ENCODE results near the gene PPP1R15B. TPM values are rescaled to one million over a fixed set of nuclear protein-coding genes. Genes with fewer than 3 reads are reported as not detected.
A peak's percentile ranks its signal among the peaks of the same experiment; 100 is the strongest.

Gene PPP1R15B
- total RNA-seq, 1 experiment from 2014 or later = 22.6 TPM

DNA sequence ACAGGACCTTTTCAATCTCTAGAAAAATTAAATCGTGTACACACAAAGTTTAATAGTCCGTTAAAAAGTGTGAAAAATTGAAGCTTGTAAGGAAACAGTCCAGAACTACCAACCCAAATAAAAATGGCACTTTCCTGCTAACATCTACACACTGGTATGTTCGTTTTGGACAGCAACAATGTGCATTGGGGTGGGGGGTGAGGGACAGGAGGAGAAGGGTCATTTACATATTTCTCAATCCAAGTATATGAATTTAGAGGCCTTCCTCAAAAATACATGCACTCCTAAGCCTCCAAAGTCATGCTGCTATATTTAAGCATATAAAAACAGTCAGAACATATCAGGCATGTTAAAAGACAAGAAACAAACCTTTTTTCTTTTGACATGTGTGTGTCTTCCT is 2.5 kb downstream of the PPP1R15B start:
- DNase-seq (ENCODE audit: low read depth) = no peak
- in situ Hi-C loops (cut with HindIII; ENCODE audit: low pct_unique_long_range_greater_than_20kb, low sequenced_read_pairs) = no loop called here

DNA sequence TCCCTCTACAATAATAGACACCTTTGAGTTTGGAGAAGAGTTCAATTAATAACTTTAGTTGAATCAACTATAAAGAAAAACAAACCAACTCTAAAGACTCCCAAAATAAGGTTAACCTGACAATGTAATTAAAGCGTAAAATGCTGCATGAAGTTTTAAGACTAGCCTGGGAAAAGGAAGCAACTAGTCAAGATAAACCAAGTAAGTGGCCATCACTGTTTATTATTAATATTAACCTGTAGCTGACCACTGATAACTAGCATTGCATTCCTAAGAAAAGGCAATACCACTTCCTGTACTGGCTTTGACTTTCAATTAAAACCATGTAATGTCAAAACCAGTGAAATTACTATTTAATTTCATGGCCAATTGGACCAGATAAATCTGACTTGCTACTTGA is 3.0 kb downstream of the PPP1R15B start:
- in situ Hi-C loops (cut with HindIII; ENCODE audit: low pct_unique_long_range_greater_than_20kb, low sequenced_read_pairs) = no loop called here
- no peak for DNase-seq (ENCODE audit: low read depth)

DNA sequence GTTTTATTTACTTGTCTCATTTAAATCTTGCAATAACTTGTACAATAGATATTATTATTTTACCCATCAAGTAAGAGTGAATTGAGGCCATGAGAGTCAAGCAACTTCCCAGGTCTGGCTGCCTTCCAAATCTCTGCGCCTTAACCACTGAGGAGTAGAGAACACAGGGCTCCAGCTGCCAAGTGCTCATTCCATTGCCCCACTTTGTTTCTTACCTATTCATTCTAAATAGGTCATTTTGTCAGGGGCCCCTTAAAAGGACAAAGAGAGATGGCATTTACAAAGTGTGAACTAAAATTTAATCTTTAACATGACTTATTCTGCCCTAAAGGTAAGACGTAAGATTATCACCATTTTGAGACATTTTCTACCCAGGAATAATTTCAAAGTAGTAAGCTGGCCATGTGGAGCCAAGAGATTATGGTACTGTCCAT is 3.5 kb downstream of the PPP1R15B start:
- in situ Hi-C loops (cut with HindIII; ENCODE audit: low pct_unique_long_range_greater_than_20kb, low sequenced_read_pairs) = no loop called here

DNA sequence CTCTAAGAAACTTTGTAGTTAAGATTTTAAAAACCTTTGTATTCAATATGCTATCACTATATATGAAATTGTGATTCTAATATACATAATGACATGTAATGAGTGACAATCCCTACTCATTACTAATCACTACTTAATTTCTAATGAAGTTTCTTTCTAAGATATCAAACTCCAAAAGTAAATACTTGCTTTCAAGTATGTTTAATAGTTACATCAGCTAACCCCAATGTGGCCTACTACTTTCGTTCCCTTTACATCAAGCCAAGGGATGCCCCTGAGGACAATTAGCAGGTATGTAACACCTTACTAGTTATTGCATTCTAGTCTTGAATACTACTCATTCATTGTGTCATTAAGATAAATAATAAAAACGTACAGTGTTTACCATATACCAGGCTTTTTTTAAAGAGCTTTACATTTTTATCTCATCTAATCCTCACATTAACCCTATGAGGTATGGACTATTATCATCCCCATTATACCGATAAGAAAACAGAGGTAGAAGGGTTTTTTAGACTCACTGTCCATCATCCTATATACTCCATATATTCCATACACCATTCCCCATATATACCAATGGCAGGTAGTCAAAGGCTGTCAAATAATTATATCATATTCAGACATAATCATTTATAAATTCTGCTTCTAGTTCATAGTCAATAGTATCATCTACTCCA is 4.2 kb downstream of the PPP1R15B start:
- in situ Hi-C loops (cut with HindIII; ENCODE audit: low pct_unique_long_range_greater_than_20kb, low sequenced_read_pairs) = no loop called here
- DNase-seq (ENCODE audit: low read depth) = no peak

More for the DNA sequence above, 3.5 kb downstream of the PPP1R15B start:
- DNase-seq (ENCODE audit: low read depth) = no peak

DNA sequence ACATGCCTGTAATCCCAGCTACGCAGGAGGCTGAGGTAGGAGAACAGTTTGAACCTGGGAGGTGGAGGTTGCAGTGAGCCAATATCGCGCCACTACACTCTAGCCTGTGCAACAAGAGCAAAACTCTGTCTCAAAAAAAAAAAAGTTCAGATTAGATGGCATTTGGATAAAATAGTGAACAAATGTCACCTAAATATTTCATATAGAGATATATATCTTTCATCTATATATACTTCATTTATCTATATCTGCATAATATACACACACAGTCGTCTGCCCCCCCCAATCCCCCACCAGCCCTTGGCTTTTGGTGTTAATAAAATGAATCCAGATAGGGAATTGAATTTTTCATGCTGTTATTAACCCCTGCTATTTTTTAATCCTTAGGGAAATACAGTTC is 5.0 kb downstream of the PPP1R15B start:
- DNase-seq (ENCODE audit: low read depth) = no peak
- in situ Hi-C loops (cut with HindIII; ENCODE audit: low pct_unique_long_range_greater_than_20kb, low sequenced_read_pairs) = no loop called here

DNA sequence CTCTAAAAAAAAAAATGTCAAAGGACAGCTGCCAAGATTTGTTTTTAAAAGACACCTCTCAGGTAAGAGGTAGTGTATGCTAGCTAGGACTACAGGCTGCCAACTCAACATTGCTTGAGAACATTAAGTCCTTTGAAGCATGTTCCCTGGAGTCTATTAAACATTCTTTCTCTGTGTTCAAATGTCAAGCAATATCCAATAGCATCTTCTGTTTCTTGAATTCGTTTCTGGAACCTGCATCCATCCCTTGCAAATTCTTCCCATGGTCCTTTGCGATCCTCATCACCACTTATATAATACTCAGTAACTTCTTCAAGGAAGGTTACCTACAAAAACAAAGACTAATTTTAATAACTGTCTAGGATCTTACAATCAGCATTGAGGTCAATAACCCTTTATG is 5.6 kb downstream of the PPP1R15B start:
- DNase-seq (ENCODE audit: low read depth) = no peak
- in situ Hi-C loops (cut with HindIII; ENCODE audit: low pct_unique_long_range_greater_than_20kb, low sequenced_read_pairs) = no loop called here

DNA sequence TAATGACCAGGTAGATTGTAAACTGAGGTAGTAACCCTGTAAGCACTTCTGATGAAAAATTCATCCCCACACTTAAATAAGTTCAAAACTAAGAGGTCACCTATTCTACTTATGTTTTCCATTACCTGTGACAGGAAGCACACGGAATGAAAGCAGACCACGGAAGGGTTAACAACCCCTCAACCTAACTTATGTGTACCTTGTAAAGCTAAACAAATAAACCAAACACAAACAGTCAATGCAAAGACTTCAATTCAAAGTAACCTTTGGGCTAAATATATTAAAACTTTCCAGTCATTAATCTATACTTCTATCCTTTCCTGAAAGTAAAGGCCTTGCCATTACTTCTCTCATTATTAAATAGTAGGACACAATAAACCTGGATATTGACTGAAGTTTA is 7.0 kb downstream of the PPP1R15B start:
- in situ Hi-C loops (cut with HindIII; ENCODE audit: low pct_unique_long_range_greater_than_20kb, low sequenced_read_pairs) = no loop called here
- no peak for DNase-seq (ENCODE audit: low read depth)

DNA sequence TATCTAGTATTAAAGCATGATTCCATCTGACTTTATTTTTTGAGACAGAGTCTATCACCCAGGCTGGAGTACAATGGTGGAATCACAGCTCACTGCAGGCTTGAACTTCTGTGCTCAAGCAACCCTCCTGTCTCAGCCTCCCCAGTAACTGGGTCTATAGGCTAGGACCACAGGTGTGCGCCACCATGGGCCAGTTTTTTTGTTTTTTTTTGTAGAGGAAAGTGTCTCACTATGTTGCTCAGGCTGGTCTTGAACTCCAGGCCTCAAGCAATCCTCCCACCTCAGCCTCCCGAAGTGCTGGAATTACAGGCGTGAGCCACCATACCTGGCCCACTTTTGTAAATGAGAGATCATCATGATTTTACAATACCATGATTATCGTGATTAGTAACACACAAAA is 9.2 kb downstream of the PPP1R15B start:
- in situ Hi-C loops (cut with HindIII; ENCODE audit: low pct_unique_long_range_greater_than_20kb, low sequenced_read_pairs) = no loop called here
- no peak for DNase-seq (ENCODE audit: low read depth)

DNA sequence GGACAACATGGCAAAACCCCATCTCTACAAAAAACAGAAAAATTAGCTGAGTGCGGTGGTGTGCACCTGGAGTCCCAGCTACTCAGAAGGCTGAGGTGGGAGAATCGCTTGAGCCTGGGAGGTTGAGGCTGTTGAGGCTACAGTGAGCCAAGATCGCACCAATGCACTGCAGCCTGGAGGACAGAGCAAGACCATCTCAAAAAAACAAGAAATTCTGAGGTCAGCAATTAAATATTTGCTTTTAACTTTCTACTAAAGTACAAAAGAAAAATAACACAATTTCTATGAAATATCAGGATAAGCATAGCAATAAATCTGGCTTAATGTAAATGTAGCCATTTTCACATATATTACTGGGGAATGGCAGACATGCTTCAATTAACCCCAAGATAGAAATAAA is 9.9 kb downstream of the PPP1R15B start:
- in situ Hi-C loops (cut with HindIII; ENCODE audit: low pct_unique_long_range_greater_than_20kb, low sequenced_read_pairs) = no loop called here

DNA sequence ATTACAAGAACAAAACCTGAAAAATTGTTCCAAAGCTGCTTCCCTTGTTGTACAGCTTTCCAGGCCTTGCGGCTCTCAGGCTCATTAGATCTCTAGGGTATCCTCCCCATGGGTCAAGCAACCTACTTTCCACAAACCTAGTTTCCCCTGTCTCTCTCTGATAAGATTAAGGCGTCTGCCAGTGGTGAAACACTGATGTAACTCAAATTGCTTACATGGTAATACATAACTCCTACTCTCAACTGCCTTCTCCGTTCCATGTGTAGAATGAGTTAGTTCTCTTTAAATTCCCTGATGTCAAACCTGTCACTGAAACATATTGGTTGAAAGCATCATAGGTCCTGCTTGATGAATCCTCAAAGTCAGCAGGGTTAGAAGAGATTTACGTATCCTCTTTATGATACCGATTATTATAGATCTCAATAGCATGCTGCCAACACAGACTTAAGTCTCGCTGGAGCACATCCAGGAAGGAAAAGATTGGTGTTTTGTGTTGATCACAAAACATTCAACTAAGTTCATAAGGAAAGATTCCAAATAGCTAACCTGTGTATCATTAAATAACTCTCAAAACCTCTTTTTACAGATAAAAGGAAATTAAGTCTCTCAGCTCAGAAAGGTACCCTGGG is 10.6 kb downstream of the PPP1R15B start:
- DNase-seq (ENCODE audit: low read depth) = no peak
- in situ Hi-C loops (cut with HindIII; ENCODE audit: low pct_unique_long_range_greater_than_20kb, low sequenced_read_pairs) = no loop called here

More for the DNA sequence above, 9.9 kb downstream of the PPP1R15B start:
- no peak for DNase-seq (ENCODE audit: low read depth)

DNA sequence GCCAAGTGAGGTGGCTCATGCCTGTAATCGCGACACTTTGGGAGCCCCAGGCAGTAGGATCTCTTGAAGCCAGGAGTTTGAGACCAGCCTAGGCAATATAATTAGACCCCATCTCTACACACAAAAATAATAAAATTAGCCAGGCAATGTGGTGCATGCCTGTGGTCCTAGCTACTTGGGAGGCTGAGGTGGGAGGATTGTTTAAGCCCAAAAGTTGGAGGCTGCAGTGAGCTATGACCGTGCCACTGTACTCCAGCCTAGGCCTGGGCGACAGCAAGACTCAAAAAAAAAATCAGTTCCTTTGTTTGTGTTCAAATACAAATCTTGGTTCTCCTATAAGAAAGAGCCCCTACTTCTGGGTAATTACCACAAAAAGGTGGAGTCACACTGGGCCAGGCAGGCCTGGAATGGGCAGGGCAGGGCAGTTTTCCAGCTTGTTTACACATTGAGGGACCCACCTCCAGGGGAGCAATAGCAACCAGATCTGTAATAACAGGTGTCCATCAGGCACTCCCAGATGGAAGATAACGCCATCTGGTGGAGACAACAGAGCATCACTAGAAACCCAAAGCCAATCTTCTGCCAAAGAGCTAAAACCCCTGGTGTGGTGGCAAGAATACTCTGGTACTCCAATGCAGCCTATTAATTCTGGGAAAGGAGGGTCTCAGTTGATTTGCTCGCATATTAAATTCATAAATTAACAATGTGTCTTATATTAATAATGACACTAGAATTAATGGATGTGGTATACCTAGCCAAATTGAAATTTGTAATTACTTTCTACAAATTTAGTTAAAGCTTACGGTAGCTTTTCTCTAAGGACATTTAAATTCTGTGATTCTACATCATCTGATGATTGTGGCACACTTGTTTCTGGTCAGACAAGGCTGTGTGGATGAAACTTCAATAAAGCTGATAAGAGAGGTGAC is 13.2 kb downstream of the PPP1R15B start:
- peak; percentile 78 for DNase-seq (ENCODE audit: low read depth)
- in situ Hi-C loops (cut with HindIII; ENCODE audit: low pct_unique_long_range_greater_than_20kb, low sequenced_read_pairs) = no loop called here

DNA sequence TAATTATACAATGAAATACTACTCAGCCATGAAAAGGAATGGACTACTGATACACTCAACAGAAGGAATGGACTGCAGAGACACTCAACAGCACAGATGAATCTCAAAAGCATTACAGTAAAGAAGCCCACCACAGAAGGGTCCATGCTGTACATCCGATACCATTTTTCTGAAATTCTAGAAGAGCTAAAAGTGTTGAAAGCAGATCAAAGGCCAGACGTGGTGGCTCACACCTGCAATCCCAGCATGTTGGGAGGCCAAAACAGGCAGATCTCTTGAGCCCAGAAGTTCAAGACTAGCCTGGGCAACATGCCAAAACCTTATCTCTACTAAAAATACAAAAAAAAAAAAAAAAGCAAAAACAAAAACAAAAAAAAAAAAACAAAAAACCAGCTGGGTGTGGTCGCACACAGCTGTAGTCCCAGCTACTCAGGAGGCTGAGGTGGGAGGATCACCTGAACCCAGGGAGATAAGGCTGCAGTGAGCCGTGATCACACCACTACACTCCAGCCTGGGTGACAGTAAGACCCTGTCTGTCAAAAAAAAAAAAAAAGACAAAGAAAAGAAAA is 15.5 kb downstream of the PPP1R15B start:
- in situ Hi-C loops (cut with HindIII; ENCODE audit: low pct_unique_long_range_greater_than_20kb, low sequenced_read_pairs) = no loop called here
- no peak for DNase-seq (ENCODE audit: low read depth)

DNA sequence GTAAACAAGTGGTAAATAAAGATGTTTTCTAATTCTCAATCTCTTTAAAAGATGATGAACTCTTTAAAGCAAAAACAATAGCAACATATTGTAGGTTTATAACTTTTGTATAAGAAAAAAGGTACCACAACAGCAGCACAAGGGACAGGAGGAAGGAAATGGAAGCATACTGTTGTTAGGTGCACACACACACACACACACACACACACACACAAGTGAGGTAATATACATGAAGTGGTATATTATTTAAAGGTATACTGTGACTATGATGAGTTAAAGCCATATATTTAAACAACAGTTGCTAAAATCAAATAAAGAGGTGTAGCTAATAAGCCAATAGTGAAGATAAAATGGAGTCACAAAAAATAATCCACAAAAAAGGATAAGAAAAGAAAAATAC is 20.0 kb downstream of the PPP1R15B start:
- DNase-seq (ENCODE audit: low read depth) = no peak
- in situ Hi-C loops (cut with HindIII; ENCODE audit: low pct_unique_long_range_greater_than_20kb, low sequenced_read_pairs) = no loop called here

DNA sequence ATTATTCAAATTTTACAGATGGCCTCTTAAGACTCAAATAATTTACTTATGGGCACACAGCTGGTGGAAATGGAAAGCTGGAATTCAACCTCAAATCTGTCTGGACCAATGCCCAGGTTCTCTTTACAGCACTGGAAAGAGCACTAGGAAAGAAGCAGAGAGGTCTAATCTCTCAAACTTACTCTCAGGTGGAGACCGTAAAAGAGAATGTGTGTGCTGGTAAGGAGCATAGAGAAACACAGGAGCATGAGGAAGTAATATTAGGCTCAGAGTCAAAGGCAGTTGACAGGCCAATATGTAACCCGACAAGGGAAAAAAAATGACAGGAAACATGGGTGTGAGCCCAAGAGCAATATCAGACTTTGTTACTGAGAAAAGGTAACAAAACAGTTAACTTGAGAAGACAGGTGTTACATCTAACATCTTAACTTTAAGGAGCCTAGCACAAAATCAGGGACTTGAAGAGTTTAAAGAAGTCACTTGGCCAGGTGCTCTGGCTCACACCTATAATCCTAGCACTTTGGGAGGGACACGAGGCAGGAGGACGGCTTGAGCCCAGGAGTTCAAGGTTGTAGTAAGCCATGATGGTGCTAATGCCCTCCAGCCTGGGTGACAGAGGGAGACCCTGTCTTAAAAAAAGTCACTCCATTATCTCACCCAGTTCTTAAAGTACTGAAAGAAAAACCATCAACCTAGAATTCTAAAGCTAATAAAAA is 20.7 kb downstream of the PPP1R15B start:
- DNase-seq (ENCODE audit: low read depth) = no peak
- in situ Hi-C loops (cut with HindIII; ENCODE audit: low pct_unique_long_range_greater_than_20kb, low sequenced_read_pairs) = no loop called here

DNA sequence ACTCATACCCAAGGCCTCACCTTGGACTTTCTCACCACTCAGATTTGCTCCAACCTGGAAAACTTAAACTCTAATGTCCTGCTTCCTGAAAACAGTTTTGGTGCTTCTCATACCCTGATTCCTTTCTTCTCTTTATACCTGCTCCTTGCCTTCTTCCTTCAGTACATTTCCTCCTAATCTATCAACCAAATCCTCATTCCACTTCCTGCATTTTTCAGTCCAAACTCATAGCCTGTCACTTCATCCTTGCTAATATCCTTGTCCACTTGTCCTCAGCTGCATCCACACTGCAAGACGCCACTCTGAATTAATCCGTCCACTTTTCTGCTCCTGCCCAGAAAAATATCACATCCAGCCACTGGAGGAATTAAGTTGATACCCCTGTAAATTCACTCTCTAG is 25.9 kb downstream of the PPP1R15B start:
- in situ Hi-C loops (cut with HindIII; ENCODE audit: low pct_unique_long_range_greater_than_20kb, low sequenced_read_pairs) = no loop called here
- DNase-seq (ENCODE audit: low read depth) = no peak

DNA sequence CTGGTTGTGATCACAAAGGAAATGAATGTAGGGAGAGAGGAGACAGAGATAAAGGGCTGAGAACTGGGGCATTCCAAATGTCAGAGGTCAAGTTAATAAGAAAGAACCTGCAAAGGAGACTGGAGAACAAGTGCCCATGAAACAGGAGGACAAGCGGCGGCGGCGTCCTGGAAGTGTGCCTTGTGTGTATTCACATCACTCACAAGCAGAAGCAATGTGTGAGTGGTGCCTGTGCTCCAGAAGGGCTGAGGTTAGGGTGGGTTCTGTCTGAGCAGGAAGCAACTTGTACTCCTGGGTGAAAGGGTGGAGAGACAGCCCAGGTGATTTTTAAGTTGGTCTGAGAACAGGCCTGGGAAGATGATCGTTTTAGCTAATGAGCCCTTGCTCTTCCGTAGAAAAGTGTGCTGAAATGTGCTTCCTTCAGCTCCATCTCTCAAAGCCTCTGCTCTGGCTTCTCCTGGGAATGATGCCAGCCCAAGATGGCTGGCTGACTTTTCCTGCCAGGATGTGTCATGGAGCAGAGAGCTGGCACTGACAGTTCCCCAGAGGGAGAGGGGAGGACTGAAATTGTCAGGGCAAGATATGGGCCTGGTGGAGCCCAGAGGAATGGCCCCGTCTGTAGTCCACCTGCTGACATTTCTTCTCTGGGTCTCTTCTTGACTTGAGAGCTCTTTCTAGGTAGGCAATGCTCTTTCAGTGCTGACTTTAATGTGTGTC is 26.8 kb downstream of the PPP1R15B start:
- in situ Hi-C loops (cut with HindIII; ENCODE audit: low pct_unique_long_range_greater_than_20kb, low sequenced_read_pairs) = no loop called here
- DNase-seq (ENCODE audit: low read depth) = no peak

DNA sequence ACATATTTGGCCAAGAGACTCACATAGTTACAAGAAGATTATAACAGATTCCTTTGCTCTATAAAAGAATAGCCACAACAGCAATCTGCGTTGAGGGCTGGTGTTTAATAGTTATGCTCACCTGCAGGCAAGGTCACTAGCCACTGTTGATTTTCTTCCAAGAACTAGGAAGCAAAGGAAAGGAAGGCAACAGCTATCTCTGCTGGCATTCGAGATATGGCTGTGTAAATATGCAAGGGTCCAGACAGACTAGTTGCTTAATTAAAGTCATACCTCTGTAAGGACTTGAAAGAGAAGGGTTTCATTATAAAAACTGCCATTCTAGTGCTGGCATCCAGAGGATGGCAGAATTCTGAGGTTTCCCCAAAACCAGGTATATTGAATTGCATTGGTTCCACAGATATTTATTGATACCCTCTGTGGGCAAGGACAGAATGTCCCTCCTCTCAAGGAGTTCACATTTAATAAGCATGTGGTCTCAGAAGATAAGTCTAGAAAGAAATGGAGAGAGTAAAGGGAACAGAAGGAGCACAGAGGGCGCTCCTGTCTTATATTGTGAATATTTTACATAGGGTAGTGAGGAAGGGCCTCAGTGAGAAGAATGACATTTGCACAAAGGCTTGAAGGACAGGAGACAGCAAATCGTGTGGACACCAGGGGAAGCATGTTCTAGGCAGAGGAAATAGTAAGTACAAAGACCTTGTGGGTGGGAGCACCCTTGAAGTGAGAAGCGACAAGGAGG is 28.3 kb downstream of the PPP1R15B start:
- in situ Hi-C loops (cut with HindIII; ENCODE audit: low pct_unique_long_range_greater_than_20kb, low sequenced_read_pairs) = no loop called here
- no peak for DNase-seq (ENCODE audit: low read depth)
